ENCODE measurements around the gene OSBPL8.

GRCh38 chr12:76310110-76310509 lies 249.5 kb downstream of the OSBPL8 start:
- TF ChIP-seq EZH2 (IDR thresholded peaks at IDR 0.05) (no peak), POLR2AphosphoS5 (IDR thresholded peaks at IDR 0.05; ENCODE audit: borderline replicate concordance, low read depth, low read length) (no peak)

All from SK-N-MC (cell line).